Endothelial cell of umbilical vein (primary cell): ENCODE measurements around the gene NCS1.

Experiments used
- EZH2 ChIP-seq: IDR thresholded peaks from 2 replicates; pipeline ENCODE4 v1.6.1; 2012; ENCODE audit warnings: borderline replicate concordance, low read depth, mild to moderate bottlenecking, moderate library complexity, low read length, inconsistent platforms; ENCODE audit not compliant: severe bottlenecking
- FOS ChIP-seq: IDR thresholded peaks from 2 replicates; pipeline ENCODE4 v1.6.1; 2011; ENCODE audit warnings: mild to moderate bottlenecking, low read length, moderate library complexity, borderline replicate concordance; ENCODE audit not compliant: insufficient read depth
- MYC ChIP-seq: IDR thresholded peaks from one replicate; pipeline ENCODE4 v1.6.1; 2011; ENCODE audit warnings: mild to moderate bottlenecking, low read depth, low read length
- POLR2A ChIP-seq: IDR thresholded peaks from 2 replicates; pipeline ENCODE4 v1.6.1; 2012; ENCODE audit warnings: low read depth, mild to moderate bottlenecking, control low read depth, low read length
- POLR2AphosphoS5 ChIP-seq: IDR thresholded peaks from 2 replicates; pipeline ENCODE4 v1.6.1; 2012; ENCODE audit warnings: low read depth, mild to moderate bottlenecking, control low read depth, low read length, moderate library complexity; ENCODE audit not compliant: insufficient read depth
- TF ChIP-seq, protein P1 (sequence below), 2 donors: IDR thresholded peaks; 1 replicate in 1 of 2; 2 replicates in 1 of 2; pipeline ENCODE4 v1.5.1; 2011; ENCODE audit warnings: low read length in 2 of 2, mild to moderate bottlenecking in 2 of 2, moderate library complexity in 2 of 2, control low read depth in 1 of 2, inconsistent platforms in 1 of 2, low read depth in 1 of 2; ENCODE audit not compliant: insufficient read depth in 1 of 2; ENCODE audit errors: extremely low read depth in 1 of 2
- TF ChIP-seq, protein P2 (sequence below): IDR thresholded peaks from 2 replicates; pipeline ENCODE4 v1.6.1; 2011; ENCODE audit not compliant: insufficient read depth, insufficient read length

DNA sequence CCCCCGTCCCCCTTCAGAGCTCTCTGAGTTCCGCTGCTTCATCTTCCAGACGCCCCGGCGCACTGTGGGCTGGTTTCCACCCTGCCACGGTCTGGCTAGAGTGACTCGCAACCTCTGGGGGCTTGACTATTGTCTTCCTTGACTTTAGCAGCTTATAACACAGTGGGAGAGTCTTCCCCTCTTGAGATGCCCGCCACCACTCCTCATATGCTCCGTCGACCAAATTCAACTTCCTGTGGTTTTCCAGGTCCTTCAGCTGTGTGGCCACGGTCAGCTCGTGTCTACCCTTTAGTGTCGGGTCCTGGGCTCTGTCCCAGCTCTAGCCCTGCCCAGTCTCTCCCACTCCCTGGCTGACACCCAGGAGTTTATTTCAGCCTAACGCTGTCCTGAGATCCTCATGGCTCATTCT, 28.2 kb upstream of the NCS1 start:
- TF ChIP-seq, protein P1, sequence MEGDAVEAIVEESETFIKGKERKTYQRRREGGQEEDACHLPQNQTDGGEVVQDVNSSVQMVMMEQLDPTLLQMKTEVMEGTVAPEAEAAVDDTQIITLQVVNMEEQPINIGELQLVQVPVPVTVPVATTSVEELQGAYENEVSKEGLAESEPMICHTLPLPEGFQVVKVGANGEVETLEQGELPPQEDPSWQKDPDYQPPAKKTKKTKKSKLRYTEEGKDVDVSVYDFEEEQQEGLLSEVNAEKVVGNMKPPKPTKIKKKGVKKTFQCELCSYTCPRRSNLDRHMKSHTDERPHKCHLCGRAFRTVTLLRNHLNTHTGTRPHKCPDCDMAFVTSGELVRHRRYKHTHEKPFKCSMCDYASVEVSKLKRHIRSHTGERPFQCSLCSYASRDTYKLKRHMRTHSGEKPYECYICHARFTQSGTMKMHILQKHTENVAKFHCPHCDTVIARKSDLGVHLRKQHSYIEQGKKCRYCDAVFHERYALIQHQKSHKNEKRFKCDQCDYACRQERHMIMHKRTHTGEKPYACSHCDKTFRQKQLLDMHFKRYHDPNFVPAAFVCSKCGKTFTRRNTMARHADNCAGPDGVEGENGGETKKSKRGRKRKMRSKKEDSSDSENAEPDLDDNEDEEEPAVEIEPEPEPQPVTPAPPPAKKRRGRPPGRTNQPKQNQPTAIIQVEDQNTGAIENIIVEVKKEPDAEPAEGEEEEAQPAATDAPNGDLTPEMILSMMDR (IDR thresholded peaks at IDR 0.05; ENCODE audit: extremely low read depth in 1 of 2, insufficient read depth in 1 of 2, low read depth in 1 of 2, low read length in 2 of 2): no peak
- TF ChIP-seq POLR2A (no peak), EZH2 (no peak), MYC (no peak), FOS (no peak), POLR2AphosphoS5 (no peak)
- TF ChIP-seq, protein P2, sequence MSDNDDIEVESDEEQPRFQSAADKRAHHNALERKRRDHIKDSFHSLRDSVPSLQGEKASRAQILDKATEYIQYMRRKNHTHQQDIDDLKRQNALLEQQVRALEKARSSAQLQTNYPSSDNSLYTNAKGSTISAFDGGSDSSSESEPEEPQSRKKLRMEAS: no peak
